Stimulated activated CD4-positive, alpha-beta T cell treated with anti-CD3 and anti-CD28 coated beads, Interleukin-1b, Interleukin-23, amount 100 ng/mL, for 4 hours (primary cell): ENCODE data around the gene ECE2.
A peak's percentile ranks its signal among the peaks of the same experiment; 100 is the strongest.
"Not testable (repeated sequence)": the region's sequence is repeated elsewhere in the genome, so short reads cannot be mapped to it uniquely, and the experiment has no call there.

Experiments
- DNase-seq, 2 donors: peaks; one replicate each; pipeline ENCODE4 v3.0.0-alpha.2; 2020; ENCODE audit warnings: low read depth in 2 of 2

The ECE2 gene

DNA sequence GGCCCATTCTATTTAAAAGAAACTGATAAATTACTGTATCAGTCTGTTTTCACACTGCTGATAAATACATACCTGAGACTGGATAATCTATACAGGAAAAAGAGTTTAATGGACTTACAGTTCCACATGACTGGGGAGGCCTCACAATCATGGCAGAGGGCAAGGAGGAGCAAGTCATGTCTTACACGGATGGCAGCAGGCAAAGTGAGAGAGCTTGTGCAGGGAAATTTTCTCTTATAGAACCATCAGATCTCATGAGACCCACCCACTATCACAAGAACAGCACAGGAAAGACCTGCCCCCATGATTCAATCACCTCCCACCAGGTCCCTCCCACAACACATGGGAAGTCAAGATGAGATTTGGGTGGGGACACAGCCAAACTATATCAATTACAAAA lies 8.6 kb upstream of the ECE2 start:
- not testable (repeated sequence) for DNase-seq

- DNase-seq, result no peak
Measured at GRCh38 chr3:184272269-184272668, 3.6 kb upstream of the ECE2 start.

DNA sequence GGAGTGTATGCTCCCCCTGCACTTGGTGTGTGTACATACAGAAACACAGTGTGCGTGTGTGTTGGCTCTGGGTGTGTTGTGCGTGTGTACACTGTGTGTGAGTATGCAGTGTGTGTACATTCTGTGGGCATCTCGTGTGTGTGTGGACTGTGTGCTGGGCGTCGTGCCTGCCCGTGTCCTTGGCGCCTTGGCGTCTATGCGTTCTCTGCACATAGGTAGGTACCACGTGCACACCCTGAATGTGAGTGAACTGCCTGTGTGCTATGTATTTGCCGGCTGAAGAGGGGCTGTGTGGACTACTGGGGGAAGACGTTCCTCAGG lies 481 bp upstream of the ECE2 start:
- no peak for DNase-seq

GRCh38 chr3:184277366-184277765 lies 1.5 kb downstream of the ECE2 start:
- DNase-seq, result no peak

- DNase-seq, result no peak
Measured at GRCh38 chr3:184282941-184283340, 7.1 kb downstream of the ECE2 start.

- no peak for DNase-seq
Measured at GRCh38 chr3:184283681-184284080, 7.9 kb downstream of the ECE2 start.

DNA sequence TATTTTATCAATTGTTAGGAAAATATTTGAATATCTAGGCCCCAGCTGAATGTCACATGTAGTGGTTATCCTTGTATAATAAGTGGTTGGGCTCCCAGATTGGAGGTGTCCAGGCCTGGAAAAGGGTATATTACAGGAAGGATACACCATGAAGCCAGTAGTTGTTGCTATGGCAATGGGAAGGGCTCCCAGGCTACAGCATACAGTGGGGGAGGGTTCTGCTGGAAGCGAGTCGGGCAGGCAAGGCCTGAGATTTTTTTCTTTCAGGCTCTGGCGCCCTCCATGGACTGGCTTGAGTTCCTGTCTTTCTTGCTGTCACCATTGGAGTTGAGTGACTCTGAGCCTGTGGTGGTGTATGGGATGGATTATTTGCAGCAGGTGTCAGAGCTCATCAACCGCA lies 8.9 kb downstream of the ECE2 start:
- peak in 1 of 2 donors; percentile 14 for DNase-seq

- DNase-seq, result peak; percentile 54 to 61
Measured at GRCh38 chr3:184289426-184289938, 13.7 kb downstream of the ECE2 start.

DNA sequence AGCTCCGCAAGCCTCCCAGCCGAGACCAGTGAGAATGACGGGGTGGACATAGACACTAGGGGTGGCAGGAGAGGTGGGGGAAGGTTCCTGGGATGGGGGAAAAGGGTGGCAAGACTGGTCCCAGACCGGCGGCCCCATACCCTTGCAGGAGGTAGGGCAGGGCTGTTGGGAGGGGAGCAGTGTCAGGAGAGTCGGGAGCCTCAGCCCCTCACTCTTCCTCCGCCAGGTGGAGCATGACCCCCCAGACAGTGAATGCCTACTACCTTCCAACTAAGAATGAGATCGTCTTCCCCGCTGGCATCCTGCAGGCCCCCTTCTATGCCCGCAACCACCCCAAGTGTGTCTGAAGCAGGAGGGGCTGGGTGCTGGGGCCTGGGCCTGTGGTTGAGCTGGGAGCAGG lies 14.5 kb downstream of the ECE2 start:
- DNase-seq, result no peak

DNA sequence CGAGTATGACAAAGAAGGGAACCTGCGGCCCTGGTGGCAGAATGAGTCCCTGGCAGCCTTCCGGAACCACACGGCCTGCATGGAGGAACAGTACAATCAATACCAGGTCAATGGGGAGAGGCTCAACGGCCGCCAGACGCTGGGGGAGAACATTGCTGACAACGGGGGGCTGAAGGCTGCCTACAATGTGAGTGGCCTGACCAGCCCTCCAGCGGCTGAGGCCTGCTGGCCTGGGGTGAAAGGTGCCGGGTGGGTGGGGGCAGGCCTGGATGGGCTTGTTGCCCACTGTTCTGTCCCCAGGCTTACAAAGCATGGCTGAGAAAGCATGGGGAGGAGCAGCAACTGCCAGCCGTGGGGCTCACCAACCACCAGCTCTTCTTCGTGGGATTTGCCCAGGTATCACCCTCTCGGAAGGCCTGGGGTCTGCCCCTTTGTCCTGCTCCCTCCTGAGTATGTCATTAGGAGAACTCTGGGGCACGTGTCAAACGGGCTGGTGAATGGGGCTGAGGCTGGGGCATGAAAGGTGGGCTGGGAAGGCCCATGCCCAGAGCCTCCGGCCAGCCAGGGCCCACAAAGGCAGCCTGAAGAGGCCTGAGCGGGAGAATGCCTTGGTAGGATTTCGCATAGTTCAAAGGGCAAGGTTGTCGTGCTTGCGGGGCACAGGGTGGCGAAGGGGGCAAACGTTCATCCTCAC lies 15.4 kb downstream of the ECE2 start:
- no peak for DNase-seq

GRCh38 chr3:184291738-184292445 lies 16.1 kb downstream of the ECE2 start:
- no peak for DNase-seq

- no peak for DNase-seq
Measured at GRCh38 chr3:184295771-184296170, 19.9 kb downstream of the ECE2 start.

DNA sequence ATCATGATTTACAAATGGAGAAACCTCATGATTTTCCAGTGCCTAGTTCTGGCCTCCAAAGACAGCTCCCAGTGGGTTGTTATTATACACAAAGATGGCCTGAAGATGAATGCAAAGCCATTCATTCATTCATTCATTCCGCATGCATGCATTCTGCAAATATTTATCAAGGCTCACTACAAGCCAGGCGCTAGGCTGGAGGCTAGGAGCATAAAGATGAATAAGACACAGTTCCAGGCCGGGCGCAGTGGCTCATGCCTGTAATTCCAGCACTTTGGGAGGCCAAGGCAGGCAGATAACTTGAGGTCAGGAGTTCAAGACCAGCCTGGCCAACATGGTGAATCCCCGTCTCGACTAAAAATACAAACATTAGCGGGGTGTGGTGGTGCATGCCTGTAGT lies 20.8 kb downstream of the ECE2 start:
- no peak for DNase-seq

DNA sequence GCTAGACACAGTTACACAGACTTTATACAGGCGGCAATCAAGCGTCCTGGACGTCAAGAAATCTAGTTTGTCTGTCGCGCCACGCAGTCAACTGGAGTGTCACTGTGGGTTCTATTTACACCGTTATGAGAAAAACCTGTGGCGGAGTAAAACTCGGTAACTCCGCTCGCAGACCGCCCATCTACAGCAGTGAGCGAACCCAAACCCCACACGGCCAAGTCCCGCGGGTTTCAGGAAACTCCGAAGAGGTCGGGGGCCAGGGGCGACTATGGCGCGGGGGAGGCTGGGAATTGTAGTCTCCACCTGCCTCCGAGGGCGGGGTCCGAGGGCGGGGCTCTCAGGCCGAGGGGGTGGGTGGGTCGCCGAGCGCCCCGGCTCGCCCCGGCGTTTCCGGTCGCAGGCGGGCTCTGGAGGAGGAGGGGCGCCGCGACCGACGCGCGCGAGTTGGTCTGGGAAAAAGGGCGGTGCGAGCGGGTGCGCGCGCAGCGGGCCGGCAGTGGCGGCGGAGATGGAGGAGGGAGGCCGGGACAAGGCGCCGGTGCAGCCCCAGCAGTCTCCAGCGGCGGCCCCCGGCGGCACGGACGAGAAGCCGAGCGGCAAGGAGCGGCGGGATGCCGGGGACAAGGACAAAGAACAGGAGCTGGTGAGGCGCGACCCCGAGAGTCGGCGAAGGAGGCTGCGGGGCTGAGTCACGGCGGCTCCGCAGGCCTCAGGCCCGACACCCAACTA lies 23.1 kb downstream of the ECE2 start, which contains the start of gene PSMD2:
TSS of gene PSMD2 (plus strand) at position 483 of the 729 bp plus-strand sequence. CDS start at position 509, 26 bp downstream.
- peak; percentile 98 for DNase-seq

- DNase-seq, result no peak
Measured at GRCh38 chr3:184299488-184300377, 23.9 kb downstream of the ECE2 start.

- no peak for DNase-seq
Measured at GRCh38 chr3:184300378-184300720, 24.5 kb downstream of the ECE2 start.

DNA sequence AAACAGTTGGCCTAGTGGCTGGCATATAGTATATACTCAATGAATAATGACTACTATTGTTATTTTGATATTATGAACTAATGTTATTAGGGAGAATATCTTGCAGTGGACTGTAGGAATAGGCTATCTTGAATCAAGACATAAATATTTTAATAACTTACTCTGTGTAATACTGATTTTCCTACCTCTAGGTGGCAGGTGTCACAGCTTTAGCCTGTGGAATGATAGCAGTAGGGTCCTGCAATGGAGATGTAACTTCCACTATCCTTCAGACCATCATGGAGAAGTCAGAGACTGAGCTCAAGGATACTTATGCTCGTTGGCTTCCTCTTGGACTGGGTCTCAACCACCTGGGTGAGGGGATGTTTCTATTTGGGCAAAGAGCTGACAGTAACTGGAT lies 29.8 kb downstream of the ECE2 start:
- no peak for DNase-seq

DNA sequence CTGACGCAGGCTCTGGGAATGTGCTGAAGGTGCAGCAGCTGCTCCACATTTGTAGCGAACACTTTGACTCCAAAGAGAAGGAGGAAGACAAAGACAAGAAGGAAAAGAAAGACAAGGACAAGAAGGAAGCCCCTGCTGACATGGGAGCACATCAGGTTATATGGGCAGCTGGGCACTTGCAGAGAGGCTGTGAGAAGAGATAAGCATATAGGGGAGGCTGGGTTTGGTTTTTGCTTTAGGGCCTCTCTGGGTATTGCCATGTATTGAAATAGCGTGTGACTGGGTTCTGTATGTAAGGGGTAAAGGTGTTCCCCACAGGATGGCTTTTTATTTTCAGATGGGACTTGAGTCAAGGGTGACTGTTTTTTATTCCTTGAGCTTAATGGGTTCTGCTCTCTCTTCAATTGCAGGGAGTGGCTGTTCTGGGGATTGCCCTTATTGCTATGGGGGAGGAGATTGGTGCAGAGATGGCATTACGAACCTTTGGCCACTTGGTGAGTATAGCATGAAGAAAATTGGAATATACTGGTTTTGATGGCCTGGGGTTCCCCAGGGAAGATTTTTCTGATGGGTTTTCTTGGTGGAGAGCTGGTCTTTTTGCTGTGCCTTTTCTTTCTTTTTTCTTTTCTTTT lies 30.6 kb downstream of the ECE2 start:
- no peak for DNase-seq

DNA sequence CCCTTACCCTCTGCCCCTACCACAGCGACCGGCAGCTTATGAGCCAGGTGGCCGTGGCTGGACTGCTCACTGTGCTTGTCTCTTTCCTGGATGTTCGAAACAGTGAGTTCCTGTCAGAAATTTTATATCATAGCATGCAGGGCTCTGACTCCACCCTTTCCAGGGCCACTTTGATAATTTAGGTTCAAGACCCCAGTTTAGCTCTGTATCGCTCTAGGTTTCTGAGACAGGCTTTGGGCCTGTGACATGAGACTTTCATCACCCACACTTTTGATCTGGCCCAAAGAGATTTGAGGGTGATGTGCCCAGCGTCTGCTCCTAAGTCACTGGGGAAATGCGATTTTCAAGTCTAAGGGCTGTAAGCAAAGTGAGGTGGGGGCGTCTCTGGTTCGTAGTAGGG lies 32.1 kb downstream of the ECE2 start:
- no peak for DNase-seq

- DNase-seq, result no peak
Measured at GRCh38 chr3:184308744-184309143, 32.9 kb downstream of the ECE2 start.

DNA sequence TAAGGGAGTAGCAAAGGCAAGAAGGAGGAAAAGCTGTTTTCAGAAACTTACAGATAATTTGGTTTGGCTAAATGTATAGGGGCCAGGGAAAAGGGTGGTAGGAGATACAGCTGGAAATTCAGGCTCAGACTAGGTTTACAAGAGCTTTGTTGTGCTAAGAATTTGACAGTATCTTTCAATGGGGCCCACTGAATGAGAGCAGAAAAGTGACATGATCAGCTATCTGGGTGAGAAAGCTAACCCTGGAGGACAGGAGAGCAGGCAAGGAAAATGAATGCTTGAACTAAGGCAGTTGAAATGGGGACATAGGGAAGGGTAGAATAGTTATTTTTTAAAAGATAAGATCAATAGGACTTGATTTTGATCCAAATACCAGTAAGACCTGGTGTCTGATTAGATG lies 35.8 kb downstream of the ECE2 start:
- DNase-seq, result no peak
